GM19397 (cell line): ENCODE data around the gene ADM.
"Not testable (repeated sequence)": the region's sequence is repeated elsewhere in the genome, so short reads cannot be mapped to it uniquely, and the experiment has no call there.

Experiments used
- ATAC-seq: cut with Tn5 transposase; IDR thresholded peaks from one replicate; pipeline ENCODE4 v1.9.1; 2021; ENCODE audit warnings: mild to moderate bottlenecking, moderate library complexity; ENCODE audit not compliant: unreplicated experiment

The ADM gene

GRCh38 chr11:10304495-10305261 lies at the start of gene ADM:
Gene ADM (plus strand): TSS chr11:10305073. CDS start chr11:10305701, 628 bp downstream.
- no peak for ATAC-seq

- ATAC-seq = no peak
These were observed 49.3 kb upstream of the ADM start for GRCh38 chr11:10255388-10256125.

GRCh38 chr11:10257478-10257877 lies 47.4 kb upstream of the ADM start:
- no peak for ATAC-seq

- no peak for ATAC-seq
These were observed 43.1 kb upstream of the ADM start for GRCh38 chr11:10261821-10262220.

- ATAC-seq = no peak
These were observed 40.9 kb upstream of the ADM start for GRCh38 chr11:10263929-10264328.

GRCh38 chr11:10264716-10265115 lies 40.2 kb upstream of the ADM start:
- ATAC-seq = not testable (repeated sequence)

GRCh38 chr11:10265936-10266335 lies 38.9 kb upstream of the ADM start:
- no peak for ATAC-seq

- no peak for ATAC-seq
These were observed 37.1 kb upstream of the ADM start for GRCh38 chr11:10267821-10268220.

GRCh38 chr11:10268746-10269488 lies 36.0 kb upstream of the ADM start:
- ATAC-seq = no peak

GRCh38 chr11:10272132-10272531 lies 32.7 kb upstream of the ADM start:
- ATAC-seq = no peak

GRCh38 chr11:10273738-10274137 lies 31.1 kb upstream of the ADM start:
- ATAC-seq = no peak

- ATAC-seq = no peak
These were observed 30.1 kb upstream of the ADM start for GRCh38 chr11:10274726-10275125.

- ATAC-seq = no peak
These were observed 29.2 kb upstream of the ADM start for GRCh38 chr11:10275714-10276113.

- ATAC-seq = no peak
These were observed 22.8 kb upstream of the ADM start for GRCh38 chr11:10282117-10282516.

- ATAC-seq = no peak
These were observed 20.9 kb upstream of the ADM start for GRCh38 chr11:10283991-10284390.

GRCh38 chr11:10285148-10285802 lies 19.6 kb upstream of the ADM start:
- ATAC-seq = no peak

- ATAC-seq = no peak
These were observed 17.7 kb upstream of the ADM start for GRCh38 chr11:10287140-10287539.

- ATAC-seq = no peak
These were observed 16.8 kb upstream of the ADM start for GRCh38 chr11:10287766-10288715.

GRCh38 chr11:10288881-10289764 lies 15.8 kb upstream of the ADM start:
- ATAC-seq = no peak
